Body of pancreas (tissue), 4 donors: ENCODE results near the gene PDE8B. TPM values are rescaled to one million over a fixed set of nuclear protein-coding genes. Genes with fewer than 3 reads are reported as not detected.

ENCODE experiments used
- ATAC-seq: fragments of 150-250 bp; one replicate; pipeline ENCODE4 v1.9.1; 2016
- DNase-seq, 4 donors: peaks; one replicate each; pipeline ENCODE4 v3.0.0-alpha.2; 2019
- H3K27ac ChIP-seq, 4 donors: fragments of 200-600 bp; sonication (generic); 1 replicate in 3 of 4; 2 replicates in 1 of 4; pipeline versions ENCODE4 v1.5.1 to v1.6.1; 2016 to 2019; ENCODE audit warnings: mild to moderate bottlenecking in 1 of 4, mixed read lengths in 1 of 4, moderate library complexity in 1 of 4
- H3K27me3 ChIP-seq, 2 donors: fragments of 200-600 bp; sonication (generic); one replicate each; pipeline ENCODE4 v1.6.0; 2016; ENCODE audit warnings: mild to moderate bottlenecking in 1 of 2
- H3K36me3 ChIP-seq, 2 donors: fragments of 200-600 bp; sonication (generic); replicated peaks in 1 of 2; 2 replicates each; pipeline ENCODE4 v1.5.1; 2016; ENCODE audit warnings: low read depth in 2 of 2; ENCODE audit not compliant: insufficient read depth in 1 of 2
- H3K4me1 ChIP-seq: fragments of 200-600 bp; sonication (generic); one replicate; pipeline ENCODE4 v1.6.0; 2016
- H3K4me3 ChIP-seq, 2 donors: fragments of 200-600 bp; sonication (generic); 1 replicate in 1 of 2; 2 replicates in 1 of 2; pipeline ENCODE4 v1.5.1; 2016 to 2019
- H3K9me3 ChIP-seq, 3 donors: fragments of 200-600 bp; sonication (generic); 1 replicate in 2 of 3; 2 replicates in 1 of 3; pipeline ENCODE4 v1.5.1; 2016
- POLR2A ChIP-seq, 3 donors: fragments of 450-650 bp; IDR thresholded peaks; one replicate each; pipeline ENCODE4 v1.6.1; 2016; ENCODE audit warnings: antibody characterized with exemption in 3 of 3, mild to moderate bottlenecking in 2 of 3
- WGBS, 2 donors: methylation state at CpG; one replicate each; pipeline ENCODE4 v1.1.5; 2017; 5-methylcytosine and 5-hydroxymethylcytosine counted together
- intact Hi-C: fragments of 100-400 bp; cut with DNase I; formaldehyde crosslinking; loops from one replicate; pipeline ENCODE4 v1.15.1; 2023
- total RNA-seq, 2 donors: library from RNA; depleted of rRNA; stranded (reverse); fragments of >200 nt; gene quantifications; one replicate each; pipeline ENCODE4 v1.1.0, GENCODE V29; 2016
- TF ChIP-seq, protein P1 (sequence below), 7 experiments: fragments of 450-650 bp in 4 of 7; fragments of 200-600 bp in 3 of 7; sonication (generic) in 3 of 7; IDR thresholded peaks; one replicate each; pipeline ENCODE4 v1.5.1; 2016 to 2019; ENCODE audit warnings: antibody characterized with exemption in 7 of 7

The PDE8B gene
- 10 to 100 TPM in 1 of 2 donors, 1 to 10 TPM in 1; 8.3 to 15.8 TPM for total RNA-seq

- no peaks in the 10 kb centered on the region for H3K9me3 ChIP-seq
- peaks cover 15% of the 10 kb centered on the region for H3K4me1 ChIP-seq
- peak within 1 kb of the TSS in 1 of 4 donors; percentile 39 for H3K27ac ChIP-seq
- H3K27me3 ChIP-seq = peaks cover 0 to 10% of the 10 kb centered on the region in 2 donors
- peak within 1 kb of the TSS; percentile 14 to 21 for H3K4me3 ChIP-seq
- no peak for TF ChIP-seq POLR2A (IDR thresholded peaks at IDR 0.05)
- TF ChIP-seq, protein P1, sequence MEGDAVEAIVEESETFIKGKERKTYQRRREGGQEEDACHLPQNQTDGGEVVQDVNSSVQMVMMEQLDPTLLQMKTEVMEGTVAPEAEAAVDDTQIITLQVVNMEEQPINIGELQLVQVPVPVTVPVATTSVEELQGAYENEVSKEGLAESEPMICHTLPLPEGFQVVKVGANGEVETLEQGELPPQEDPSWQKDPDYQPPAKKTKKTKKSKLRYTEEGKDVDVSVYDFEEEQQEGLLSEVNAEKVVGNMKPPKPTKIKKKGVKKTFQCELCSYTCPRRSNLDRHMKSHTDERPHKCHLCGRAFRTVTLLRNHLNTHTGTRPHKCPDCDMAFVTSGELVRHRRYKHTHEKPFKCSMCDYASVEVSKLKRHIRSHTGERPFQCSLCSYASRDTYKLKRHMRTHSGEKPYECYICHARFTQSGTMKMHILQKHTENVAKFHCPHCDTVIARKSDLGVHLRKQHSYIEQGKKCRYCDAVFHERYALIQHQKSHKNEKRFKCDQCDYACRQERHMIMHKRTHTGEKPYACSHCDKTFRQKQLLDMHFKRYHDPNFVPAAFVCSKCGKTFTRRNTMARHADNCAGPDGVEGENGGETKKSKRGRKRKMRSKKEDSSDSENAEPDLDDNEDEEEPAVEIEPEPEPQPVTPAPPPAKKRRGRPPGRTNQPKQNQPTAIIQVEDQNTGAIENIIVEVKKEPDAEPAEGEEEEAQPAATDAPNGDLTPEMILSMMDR (IDR thresholded peaks at IDR 0.05) = no peak
- no peaks in the 10 kb centered on the region for H3K36me3 ChIP-seq
- intact Hi-C loops = no loop called here
- peak in 1 of 4 donors; percentile 28 for DNase-seq
- ATAC-seq = peak; percentile 57
- WGBS, 2 donors = 2 to 5% methylated on average over 39 to 65 of the region's 110 CpGs
Measured at GRCh38 chr5:77210091-77210963, at the start of gene PDE8B. Gene PDE8B, plus strand, starts transcription at chr5:77210680. Its CDS starts 246 bp downstream, at chr5:77210926.

DNA sequence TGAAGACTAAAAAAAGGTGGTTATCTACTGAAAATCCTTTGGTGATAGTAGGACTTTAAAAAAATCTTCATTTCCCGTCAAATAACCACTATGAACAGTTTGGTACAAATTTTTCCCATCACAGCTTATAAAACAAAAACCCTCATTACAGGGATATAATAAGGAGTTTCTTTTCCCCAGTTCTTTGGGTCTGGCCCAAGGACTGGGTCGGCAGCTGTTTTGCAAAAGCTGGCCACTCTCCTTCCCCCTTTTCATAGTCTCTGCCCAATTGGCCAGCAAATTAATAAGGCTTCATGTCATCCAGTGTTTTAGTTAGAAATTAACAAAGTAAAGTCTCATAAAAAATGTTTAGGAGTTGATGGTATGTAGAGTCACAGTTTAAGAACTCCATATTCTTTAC lies 47.0 kb upstream of the PDE8B start:
- TF ChIP-seq, protein P1 (IDR thresholded peaks at IDR 0.05) = no peak
- TF ChIP-seq POLR2A (IDR thresholded peaks at IDR 0.05) = no peak
- Histone ChIP-seq H3K27ac (no peak overlapping the region), H3K4me1 (peaks cover 6% of the 10 kb centered on the region), H3K4me3 (no peak overlapping the region), H3K36me3 (no peaks in the 10 kb centered on the region), H3K27me3 (no peaks in the 10 kb centered on the region), H3K9me3 (no peaks in the 10 kb centered on the region)
- no peak for DNase-seq
- ATAC-seq = no peak
- 84 to 90% methylated on average over 2 of the region's 2 CpGs for WGBS, 2 donors
- intact Hi-C loops = no loop called here

- Histone ChIP-seq H3K36me3 (no peaks in the 10 kb centered on the region), H3K27me3 (no peaks in the 10 kb centered on the region), H3K4me3 (no peak overlapping the region), H3K27ac (no peak overlapping the region), H3K9me3 (no peaks in the 10 kb centered on the region), H3K4me1 (peaks cover 7% of the 10 kb centered on the region)
- TF ChIP-seq, protein P1 (IDR thresholded peaks at IDR 0.05) = no peak
- TF ChIP-seq POLR2A (IDR thresholded peaks at IDR 0.05) = no peak
- intact Hi-C loops = no loop called here
- DNase-seq (no peak), ATAC-seq (no peak)
Measured at GRCh38 chr5:77167063-77167462, 43.4 kb upstream of the PDE8B start.

- ATAC-seq (peak; percentile 49), DNase-seq (no peak)
Measured at GRCh38 chr5:77167695-77168121, 42.8 kb upstream of the PDE8B start.

More at GRCh38 chr5:77167695-77168121, 42.8 kb upstream of the PDE8B start:
- peaks cover 7% of the 10 kb centered on the region for H3K4me1 ChIP-seq
- no peaks in the 10 kb centered on the region for H3K36me3 ChIP-seq
- H3K9me3 ChIP-seq = no peaks in the 10 kb centered on the region
- WGBS, 2 donors = 52 to 67% methylated on average over 4 of the region's 4 CpGs
- no peaks in the 10 kb centered on the region for H3K27me3 ChIP-seq
- intact Hi-C loops = no loop called here
- H3K27ac ChIP-seq = no peak overlapping the region
- no peak overlapping the region for H3K4me3 ChIP-seq
- TF ChIP-seq POLR2A (IDR thresholded peaks at IDR 0.05) = no peak
- TF ChIP-seq, protein P1 (IDR thresholded peaks at IDR 0.05) = no peak
